Left kidney (tissue), 2 donors: ENCODE measurements around the gene ADAM19. TPM values are rescaled to one million over a fixed set of nuclear protein-coding genes. Genes with fewer than 3 reads are reported as not detected.

ENCODE experiments used
- DNase-seq: peaks from one replicate; pipeline ENCODE4 v3.0.0-alpha.2; 2013
- polyA plus RNA-seq: library from polyadenylated mRNA; unstranded; fragments of 120-200 nt; gene quantifications from one replicate; pipeline ENCODE4 v1.2.1, GENCODE V29; 2013; ENCODE audit not compliant: insufficient read length

Gene ADAM19
- polyA plus RNA-seq, 1 donor, result 8.8 TPM

DNA sequence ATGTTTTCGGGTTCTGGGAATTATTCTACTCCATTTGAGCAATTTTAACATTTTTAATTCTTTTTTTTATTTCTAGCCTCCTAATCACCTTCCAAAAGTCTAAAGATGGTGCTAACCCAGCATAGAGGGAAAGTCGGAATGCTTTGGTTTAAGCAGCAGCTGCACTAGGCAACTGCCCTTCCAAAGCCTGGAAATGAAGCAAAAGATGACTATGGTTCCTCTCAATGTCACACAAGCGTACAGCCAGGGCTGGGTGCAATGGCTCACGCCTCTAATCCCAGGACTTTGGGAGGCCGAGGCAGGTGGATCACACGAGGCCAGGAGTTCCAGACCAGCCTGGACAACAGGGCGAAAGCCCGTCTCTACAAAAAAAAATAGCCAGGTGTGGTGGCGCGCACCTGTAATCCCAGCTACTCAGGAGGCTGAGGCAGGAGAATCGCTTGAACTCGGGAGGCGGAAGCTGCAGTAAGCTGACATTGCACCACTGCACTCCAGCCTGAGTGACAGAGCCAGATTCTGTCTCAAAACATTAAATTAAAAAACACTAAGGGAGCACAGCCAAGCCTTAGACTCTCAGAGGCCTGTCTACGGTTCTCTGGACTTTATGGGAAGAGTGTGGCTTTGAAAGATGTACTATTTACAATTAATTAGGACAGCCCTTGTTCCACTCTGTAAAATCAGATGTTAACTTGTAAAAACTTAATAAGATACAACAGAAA lies 33.1 kb downstream of the ADAM19 start:
- no peak for DNase-seq

GRCh38 chr5:157541447-157542118 lies 34.0 kb downstream of the ADAM19 start:
- no peak for DNase-seq

DNA sequence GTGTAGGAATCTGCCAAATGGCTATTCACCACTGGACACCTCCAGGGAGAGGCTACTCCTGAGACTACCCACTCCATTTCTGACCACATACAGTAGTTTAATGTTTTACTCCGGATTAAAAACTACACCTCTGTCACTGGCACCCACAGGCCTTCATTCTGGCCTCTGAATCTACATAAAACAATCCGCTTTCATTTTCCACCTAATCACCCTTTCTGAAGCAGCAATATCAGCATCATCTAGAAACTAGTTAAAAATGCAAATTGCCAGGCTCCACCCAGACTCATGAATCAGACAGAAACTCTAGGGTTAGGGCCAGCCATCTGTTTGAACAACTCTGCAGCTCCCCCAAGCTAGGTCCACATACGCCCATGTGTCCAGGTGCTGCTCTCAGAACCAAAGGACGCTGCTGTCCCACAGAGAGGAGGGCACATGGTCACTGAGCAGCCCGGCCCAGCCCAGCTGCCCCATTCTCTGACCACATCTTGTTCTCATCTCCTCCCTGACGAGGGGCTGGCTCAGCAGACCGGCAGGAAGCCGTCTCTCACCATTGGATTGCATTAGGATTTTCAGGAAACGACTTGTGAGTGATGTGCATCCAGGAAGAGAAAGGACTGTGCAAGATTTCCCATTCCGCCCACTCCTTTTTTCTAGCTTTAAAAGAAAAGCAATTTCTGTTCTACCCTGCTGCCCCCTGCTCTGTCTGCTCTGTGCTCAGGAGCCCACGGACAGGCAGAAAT lies 34.7 kb downstream of the ADAM19 start:
- DNase-seq, result no peak

DNA sequence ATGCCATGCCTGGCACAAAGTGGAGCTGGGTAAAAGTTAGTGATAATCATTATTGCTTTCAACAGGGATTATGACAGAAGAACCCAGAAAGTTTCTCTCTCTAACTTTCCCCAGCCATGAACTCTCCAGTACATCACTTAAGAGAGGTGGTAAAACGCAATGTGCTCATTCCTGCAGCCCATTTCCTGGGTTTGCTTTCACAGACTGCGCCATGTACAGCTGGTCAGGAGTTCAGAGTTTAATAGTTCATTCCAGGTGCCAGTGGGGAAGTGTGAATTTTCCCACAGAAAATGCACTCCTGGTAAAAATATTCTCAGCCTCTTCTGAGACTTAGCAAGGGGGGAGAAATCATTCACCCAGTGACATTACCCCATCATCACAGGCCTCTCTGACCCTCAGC lies 35.5 kb downstream of the ADAM19 start:
- no peak for DNase-seq

DNA sequence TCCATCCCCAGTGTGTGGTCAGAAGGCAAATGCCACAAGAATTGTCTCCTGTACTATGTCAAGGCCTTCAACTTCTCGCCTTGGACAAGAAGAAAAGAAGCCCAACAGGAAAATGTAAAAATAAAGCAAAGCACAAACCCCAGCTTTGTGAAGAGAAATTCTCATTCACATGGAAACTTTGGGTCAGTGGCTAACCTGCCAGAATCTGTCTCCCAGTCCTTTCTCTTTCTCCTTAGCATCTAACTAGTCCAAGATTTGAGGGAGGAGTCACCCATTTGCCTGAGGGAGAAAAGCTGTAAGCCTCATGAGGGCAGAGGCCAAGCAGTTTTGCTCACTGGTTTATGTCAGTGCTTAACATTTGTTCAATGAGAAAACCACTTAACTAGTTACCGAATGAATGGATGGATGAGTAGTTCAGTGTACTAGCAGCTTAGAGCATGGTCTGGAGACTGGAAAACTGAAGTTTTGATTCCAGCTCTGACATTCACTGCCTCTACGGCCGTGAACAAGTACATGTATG lies 36.0 kb downstream of the ADAM19 start:
- no peak for DNase-seq

DNA sequence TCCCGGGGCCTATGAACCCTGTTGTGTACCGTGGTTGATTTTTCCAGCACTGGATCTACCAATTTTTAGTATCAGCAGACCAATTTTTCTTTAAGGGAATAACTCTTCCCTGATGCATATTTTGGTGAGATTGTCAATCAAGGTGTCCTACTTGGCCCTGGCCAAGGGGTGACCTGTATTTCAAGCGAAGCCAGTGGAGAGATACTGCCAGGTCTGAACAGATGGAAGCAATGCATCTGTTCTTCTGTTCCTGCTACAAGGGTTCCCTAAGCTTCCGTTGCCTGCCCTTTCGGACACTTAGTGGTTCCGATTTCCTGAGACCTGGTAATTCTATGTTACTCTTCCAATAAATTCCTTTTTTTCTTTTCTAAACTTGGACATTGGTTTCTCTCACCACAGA lies 37.3 kb downstream of the ADAM19 start:
- DNase-seq, result no peak

DNA sequence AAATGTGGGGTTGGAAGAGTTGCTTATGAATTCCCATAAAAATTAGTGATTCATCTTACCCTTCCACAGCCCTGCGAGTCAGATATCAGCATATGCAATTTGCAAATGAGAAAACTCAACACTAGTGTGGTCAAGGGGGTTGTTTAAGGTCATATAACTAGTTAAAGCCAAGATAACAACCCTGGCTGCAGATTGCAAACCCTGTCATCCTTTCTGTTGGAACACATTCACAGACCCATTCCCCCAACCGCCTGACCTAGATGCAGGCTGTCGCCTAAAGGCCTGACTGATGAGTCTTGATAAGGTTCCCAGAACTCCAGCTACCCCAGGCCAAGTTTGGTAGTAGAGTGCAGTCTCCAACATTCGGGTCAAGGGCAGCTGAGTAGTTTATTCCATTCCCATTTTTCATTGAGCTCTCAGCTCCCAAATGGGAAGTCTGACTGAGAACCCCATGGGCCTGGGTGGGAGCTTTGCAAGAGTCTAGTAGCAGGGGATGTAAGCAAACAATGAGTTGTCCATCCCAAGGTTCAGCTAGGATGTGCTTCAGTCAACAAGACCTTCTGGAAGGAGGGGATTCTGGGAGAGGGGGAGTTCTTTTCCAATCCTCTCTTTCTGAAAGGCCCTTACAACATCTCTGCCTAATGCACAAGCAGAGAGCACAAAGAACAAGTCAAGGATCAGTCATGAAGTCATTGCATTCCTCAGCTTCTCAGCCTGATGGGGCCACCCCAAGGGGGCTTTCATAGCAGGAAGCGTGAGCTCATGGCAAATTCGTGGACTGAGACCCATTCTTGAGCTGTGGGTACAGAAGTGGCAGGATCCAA lies 40.3 kb downstream of the ADAM19 start:
- no peak for DNase-seq

GRCh38 chr5:157533011-157533481 lies 42.5 kb downstream of the ADAM19 start:
- DNase-seq, result no peak

GRCh38 chr5:157532022-157532421 lies 43.6 kb downstream of the ADAM19 start:
- no peak for DNase-seq

DNA sequence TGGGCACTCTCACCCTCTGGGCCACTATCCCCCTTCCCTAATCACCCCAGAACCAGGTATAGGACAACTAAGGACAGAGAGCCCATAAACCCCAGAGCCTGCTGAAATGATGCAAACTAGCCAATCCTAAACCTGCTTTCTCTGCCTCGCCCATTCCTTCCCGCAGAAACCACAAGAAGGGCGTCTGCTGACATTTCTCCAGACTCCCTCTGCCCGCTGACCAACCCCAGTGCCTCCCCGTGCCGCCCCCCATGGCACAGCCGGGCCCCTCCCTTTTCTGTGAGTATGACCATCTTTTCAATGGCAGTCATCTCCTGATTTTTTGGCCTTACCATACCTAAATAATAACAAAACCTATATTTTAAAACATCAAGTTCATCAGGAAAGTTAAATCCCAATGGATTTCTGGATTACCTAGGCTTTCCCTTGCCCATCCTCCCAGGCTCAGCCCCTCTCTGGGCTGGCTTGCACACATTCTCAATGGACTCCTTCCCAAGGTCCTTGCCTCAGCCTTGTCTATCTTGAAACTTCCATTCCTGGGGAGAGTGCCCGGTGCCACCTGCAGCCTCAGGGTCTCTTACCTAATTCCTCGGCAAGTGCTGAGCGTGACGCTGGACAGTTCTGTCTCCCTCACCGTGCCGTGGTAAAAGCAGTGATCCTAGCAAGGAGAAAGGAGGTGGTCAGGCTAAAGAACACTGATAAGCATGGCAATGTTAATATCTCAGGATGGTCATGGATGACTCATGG lies 45.2 kb downstream of the ADAM19 start:
- DNase-seq, result no peak

DNA sequence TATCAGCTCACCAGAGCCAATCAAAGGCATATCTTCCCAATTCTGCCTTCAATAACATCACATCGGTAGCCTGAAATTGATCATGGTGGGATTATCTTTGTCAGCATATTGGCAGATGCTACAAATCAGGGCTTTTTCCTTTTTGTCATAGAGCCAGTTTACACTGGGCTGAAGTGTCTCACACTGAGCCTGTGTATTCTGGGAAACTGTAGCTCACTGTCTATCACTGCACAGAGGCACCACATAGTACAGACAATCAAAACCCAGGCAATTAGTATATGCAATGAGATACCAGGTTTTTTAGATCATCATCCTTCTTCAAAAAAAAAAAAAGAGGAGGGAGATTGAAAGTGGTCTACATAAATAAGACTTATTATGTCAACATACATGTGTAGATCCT lies 46.6 kb downstream of the ADAM19 start:
- DNase-seq, result no peak

DNA sequence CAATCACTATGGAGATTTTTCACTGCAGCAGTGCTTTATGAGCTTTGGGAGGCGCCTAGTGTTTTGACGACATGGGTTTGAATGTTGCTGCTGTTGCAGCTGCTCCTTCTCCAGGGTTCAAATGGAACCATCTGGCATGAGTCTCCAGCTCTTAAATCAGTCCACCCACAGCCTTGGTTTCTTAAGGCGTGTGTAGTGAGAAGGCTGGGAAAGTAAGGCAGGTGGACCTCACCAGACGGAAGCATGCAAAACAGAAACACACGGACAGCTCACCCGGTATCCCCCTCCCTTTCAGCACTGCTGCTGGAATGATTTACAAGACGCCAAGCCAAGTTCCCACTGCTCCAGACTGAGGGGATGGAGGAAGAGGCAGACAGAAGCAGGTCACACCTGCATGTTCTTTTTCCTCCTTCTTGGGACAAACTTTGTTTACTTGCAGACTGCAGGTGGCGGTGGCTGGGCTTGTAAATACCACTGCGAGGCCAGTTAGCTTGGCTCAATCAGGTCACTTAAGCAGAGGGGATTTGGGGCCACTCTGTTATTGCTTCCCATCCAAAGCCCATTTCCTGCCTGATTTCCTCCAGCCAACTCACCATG lies 47.4 kb downstream of the ADAM19 start:
- DNase-seq, result peak; percentile 83

DNA sequence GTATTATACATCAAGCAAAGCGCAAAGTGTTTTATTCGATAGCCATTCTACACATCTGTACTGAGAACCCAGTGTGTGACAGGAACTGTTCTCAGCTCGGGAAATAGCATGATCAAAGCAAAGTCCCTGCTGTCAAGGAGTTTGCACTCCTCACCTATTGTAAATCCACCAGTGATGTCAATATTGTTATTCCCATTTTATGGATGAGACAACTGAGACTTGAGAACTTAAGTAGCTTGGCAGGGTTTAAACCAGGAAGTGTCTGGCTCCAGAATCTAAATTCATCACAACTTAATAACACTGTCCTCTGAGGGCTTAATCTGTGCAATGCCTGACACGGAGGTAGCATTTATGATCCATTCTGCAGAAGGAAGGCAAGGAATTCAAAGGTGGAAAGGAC lies 50.7 kb downstream of the ADAM19 start:
- no peak for DNase-seq

DNA sequence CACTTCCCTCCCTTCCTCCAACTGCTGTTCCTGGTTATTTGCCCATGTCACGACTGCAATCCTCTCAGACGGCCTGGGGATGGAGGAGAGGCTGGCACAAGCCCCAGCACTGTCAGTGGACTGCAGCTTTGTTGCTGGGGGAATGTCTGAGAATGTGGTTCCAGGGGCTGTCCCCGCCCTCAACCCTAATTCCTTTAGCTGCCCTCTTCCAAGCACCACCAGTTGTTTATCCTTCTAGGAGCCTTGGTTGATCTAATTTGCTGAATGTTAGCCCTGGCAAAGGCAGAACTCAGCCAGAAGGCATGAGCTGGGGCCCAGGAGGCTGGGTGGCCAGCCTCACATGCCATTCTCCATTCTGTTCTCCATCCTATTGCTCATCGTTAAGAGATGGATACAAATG lies 51.6 kb downstream of the ADAM19 start:
- DNase-seq, result no peak

- no peak for DNase-seq
Observed at GRCh38 chr5:157521704-157522029, 53.9 kb downstream of the ADAM19 start.

DNA sequence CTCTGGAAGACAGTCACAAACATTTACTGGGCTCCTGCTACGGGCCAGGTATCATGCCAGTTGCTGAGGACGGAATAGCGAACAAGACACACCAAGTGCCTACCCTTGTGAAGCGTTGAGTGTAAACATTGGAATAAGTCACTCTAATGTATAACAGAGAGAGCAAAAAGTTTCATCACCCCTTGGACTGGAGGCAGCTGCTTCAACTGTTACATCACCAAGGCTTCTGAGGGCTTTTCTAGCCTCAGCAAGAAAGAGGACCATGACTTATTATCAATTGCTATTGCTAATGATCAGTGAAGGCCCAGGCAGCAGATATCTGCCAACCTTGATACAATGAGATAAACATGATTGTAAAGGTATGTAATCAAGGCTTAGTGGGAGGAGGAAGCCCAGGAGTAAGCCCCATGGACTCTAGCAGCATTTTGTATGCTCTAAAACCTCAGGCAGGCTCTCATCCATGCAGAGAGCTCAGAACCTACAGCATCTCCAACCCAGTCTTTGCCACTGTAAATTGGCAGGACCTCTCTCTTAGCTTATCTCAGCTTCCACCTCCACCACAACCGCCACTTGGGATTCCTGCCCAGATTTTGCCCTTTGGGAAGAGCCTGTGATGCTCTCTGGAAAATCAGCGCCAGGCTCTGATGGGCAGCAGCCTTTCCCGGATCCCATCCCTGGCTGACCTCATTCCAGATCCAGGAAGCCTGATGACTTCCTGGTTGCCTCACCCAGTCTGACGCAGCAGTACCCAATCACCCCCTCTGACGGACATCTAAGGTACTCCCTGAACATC lies 54.5 kb downstream of the ADAM19 start:
- DNase-seq, result no peak

- no peak for DNase-seq
Observed at GRCh38 chr5:157519579-157520253, 55.9 kb downstream of the ADAM19 start.

- DNase-seq, result no peak
Observed at GRCh38 chr5:157518963-157519362, 56.6 kb downstream of the ADAM19 start.

- DNase-seq, result no peak
Observed at GRCh38 chr5:157516626-157517325, 58.8 kb downstream of the ADAM19 start.
